A549 treated with RU486 at 1 μM for 4 hours (cell line): ENCODE data around the gene VAPB. TPM values are rescaled to one million over a fixed set of nuclear protein-coding genes. Genes with fewer than 3 reads are reported as not detected.

Source experiments
- total RNA-seq: library from RNA; stranded (reverse); fragments of 200-300 nt; extraction: Qiagen RNA extraction; gene quantifications from 5 replicates; pipeline ENCODE4 v1.2.3, GENCODE V29; 2022; ENCODE audit warnings: low read depth

VAPB gene
- total RNA-seq, result 50.1 to 54.7 TPM (median 51.9 TPM) in 5 replicates

GRCh38 chr20:58388882-58389323 lies at the start of gene VAPB:
TSS of gene VAPB (plus strand) at chr20:58389229. CDS start at chr20:58389460, 231 bp downstream.

Other genes starting within 250 kb of the VAPB start
- not detected in 5 replicates for gene ANKRD60, start 160.6 kb upstream of the VAPB start, total RNA-seq
- gene RAB22A, start 79.5 kb upstream of the VAPB start, total RNA-seq, result 7.1 to 13.3 TPM (median 12.0 TPM) in 5 replicates
- gene APCDD1L, start 126.2 kb downstream of the VAPB start, total RNA-seq, result 0.10 TPM in 1 of 5 replicates, not detected in the others